K562 (cell line): Measurements from ENCODE around the gene MTARC2. TPM values are rescaled to one million over a fixed set of nuclear protein-coding genes. Genes with fewer than 3 reads are reported as not detected.

ENCODE experiments used
- ATAC-seq: fragments of 200-7000 bp; cut with Tn5 transposase; 3 replicates; pipeline ENCODE4 v1.9.1; 2020; ENCODE audit warnings: moderate library complexity
- BruUV-seq: library from RNA; stranded (reverse); fragments of 400-500 nt; replicated peaks from 2 replicates; lab custom pipeline; 2021; lab: Mats Ljungman, UMichigan
- CTCF ChIA-PET: fragments of 300-600 bp; formaldehyde crosslinking; extraction: SDS; loops from one replicate; lab custom pipeline; 2021; ENCODE audit warnings: low intra/inter-chr PET ratio; lab: Yijun Ruan, JAX
- POLR2A ChIA-PET: fragments of 300-600, 350-650 bp; sonication (Branson Sonifier 250); formaldehyde crosslinking; extraction: SDS; loops from one replicate; lab custom pipeline; 2021; ENCODE audit warnings: antibody characterized with exemption, inconsistent platforms; lab: Yijun Ruan, JAX
- DNase-seq, 4 experiments: peaks; one replicate each; pipeline versions ENCODE4 v3.0.0 to v3.0.0-alpha.2; 2011 to 2018; ENCODE audit warnings: low spot score in 3 of 4, mixed read lengths in 3 of 4; ENCODE audit errors: extremely low read depth in 1 of 4
- FAIRE-seq: peaks from 2 replicates; lab custom pipeline; 2011; peaks lifted over from hg19 to GRCh38; lab: Jason Lieb, UNC
- H2AFZ ChIP-seq: 2 replicates; pipeline ENCODE4 v1.6.0; 2011; ENCODE audit warnings: low read depth, low read length, control low read depth, inconsistent platforms
- H3K27ac ChIP-seq: fragments of 200-600 bp; 3 replicates; pipeline ENCODE4 v1.8.0; 2011; ENCODE audit warnings: low read depth, mild to moderate bottlenecking, control low read depth, inconsistent platforms, low read length, moderate library complexity, mixed read lengths; ENCODE audit errors: extremely low read depth
- H3K27me3 ChIP-seq, 2 experiments: fragments of 300-600 bp in 1 of 2; 2 replicates in 1 of 2; 3 replicates in 1 of 2; pipeline versions ENCODE4 v1.6.0 to v1.8.0; 2011; ENCODE audit warnings: inconsistent platforms in 2 of 2, low read length in 2 of 2, mild to moderate bottlenecking in 1 of 2, mixed read lengths in 1 of 2, moderate library complexity in 1 of 2; ENCODE audit not compliant: control insufficient read depth in 2 of 2, insufficient read depth in 2 of 2
- H3K36me3 ChIP-seq: fragments of 300-600 bp; 3 replicates; pipeline ENCODE4 v1.8.0; 2011; ENCODE audit warnings: mild to moderate bottlenecking, low read length, inconsistent platforms; ENCODE audit not compliant: control insufficient read depth, insufficient read depth
- H3K4me1 ChIP-seq, 2 experiments: fragments of 200-600 bp in 1 of 2; replicated peaks in 1 of 2; 2 replicates in 1 of 2; 3 replicates in 1 of 2; pipeline versions ENCODE4 v1.5.1 to v1.8.0; 2011; ENCODE audit warnings: inconsistent platforms in 2 of 2, low read length in 2 of 2, mild to moderate bottlenecking in 1 of 2, mixed read lengths in 1 of 2, moderate library complexity in 1 of 2; ENCODE audit not compliant: control insufficient read depth in 2 of 2, insufficient read depth in 2 of 2
- H3K4me2 ChIP-seq: 2 replicates; pipeline ENCODE4 v1.6.1; 2011; ENCODE audit warnings: low read length, control low read depth, inconsistent platforms, mixed read lengths; ENCODE audit not compliant: insufficient read depth
- H3K4me3 ChIP-seq: fragments of 200-600 bp; sonication (generic), shearing (Covaris generic); 2 replicates; pipeline ENCODE4 v1.5.1; 2016; ENCODE audit warnings: control low read depth, inconsistent platforms
- H3K79me2 ChIP-seq: fragments of 200-600 bp; 3 replicates; pipeline ENCODE4 v1.8.0; 2011; ENCODE audit warnings: low read length, inconsistent platforms; ENCODE audit not compliant: control insufficient read depth, insufficient read depth
- H3K9ac ChIP-seq, 2 experiments: 2 replicates each; pipeline versions ENCODE4 v1.6.0 to v1.6.1; 2011; ENCODE audit warnings: low read depth in 2 of 2, low read length in 2 of 2, control low read depth in 1 of 2, inconsistent platforms in 1 of 2, mild to moderate bottlenecking in 1 of 2, mixed read lengths in 1 of 2; ENCODE audit not compliant: insufficient read depth in 1 of 2
- H3K9me1 ChIP-seq: one replicate; pipeline ENCODE4 v1.6.0; 2011; ENCODE audit warnings: inconsistent platforms, mild to moderate bottlenecking, low read length, moderate library complexity; ENCODE audit not compliant: control insufficient read depth, insufficient read depth
- H3K9me3 ChIP-seq: replicated peaks from 2 replicates; pipeline ENCODE4 v1.5.1; 2011; ENCODE audit warnings: low read depth, low read length, inconsistent platforms; ENCODE audit not compliant: control insufficient read depth, insufficient read depth
- H4K20me1 ChIP-seq: replicated peaks from 2 replicates; pipeline ENCODE4 v1.6.1; 2011; ENCODE audit warnings: low read length, inconsistent platforms, mixed read lengths; ENCODE audit not compliant: control insufficient read depth, insufficient read depth
- ARID1B ChIP-seq: fragments of 450-650 bp; IDR thresholded peaks from 2 replicates; pipeline ENCODE4 v1.6.1; 2016; ENCODE audit warnings: antibody characterized with exemption, mild to moderate bottlenecking, inconsistent platforms
- DPF2 ChIP-seq: fragments of 450-650 bp; IDR thresholded peaks from 2 replicates; pipeline ENCODE4 v1.6.1; 2016
- HNRNPLL ChIP-seq: fragments of 200-400 bp; formaldehyde crosslinking; IDR thresholded peaks from 2 replicates; pipeline ENCODE4 v1.6.1; 2017; ENCODE audit warnings: low read length, low read depth, mild to moderate bottlenecking; ENCODE audit not compliant: poor library complexity, severe bottlenecking
- JUND ChIP-seq, 2 experiments: IDR thresholded peaks; 2 replicates in 1 of 2; 3 replicates in 1 of 2; pipeline ENCODE4 v1.6.1; 2011; ENCODE audit warnings: borderline replicate concordance in 2 of 2, low read depth in 2 of 2, low read length in 2 of 2, improper control_type of control experiment in 1 of 2, missing biosample characterization in 1 of 2, missing genetic modification characterization in 1 of 2, missing genetic modification reagents in 1 of 2
- MCM7 ChIP-seq, 2 experiments: fragments of 450-650 bp; IDR thresholded peaks; 2 replicates each; pipeline ENCODE4 v1.6.1; 2016 to 2018
- NFE2 ChIP-seq: IDR thresholded peaks from 2 replicates; pipeline ENCODE4 v1.6.1; 2014; ENCODE audit warnings: antibody characterized with exemption, low read depth
- RBM14 ChIP-seq: fragments of 200-400 bp; formaldehyde crosslinking; IDR thresholded peaks from 2 replicates; pipeline ENCODE4 v1.6.1; 2018; ENCODE audit warnings: low read depth, mild to moderate bottlenecking, low read length, moderate library complexity, borderline replicate concordance; ENCODE audit not compliant: insufficient read depth
- RBM17 ChIP-seq: fragments of 200-400 bp; formaldehyde crosslinking; IDR thresholded peaks from 2 replicates; pipeline ENCODE4 v1.6.1; 2017; ENCODE audit warnings: low read depth, mild to moderate bottlenecking, low read length, borderline replicate concordance
- RCOR1 ChIP-seq, 2 experiments: IDR thresholded peaks; 2 replicates each; pipeline ENCODE4 v1.6.1; 2012; ENCODE audit warnings: low read depth in 2 of 2, low read length in 2 of 2, borderline replicate concordance in 1 of 2, improper control_type of control experiment in 1 of 2
- REST ChIP-seq, 2 experiments: fragments of 450-650 bp; formaldehyde crosslinking in 1 of 2; IDR thresholded peaks; 2 replicates each; pipeline versions ENCODE4 v1.4.0 to v1.6.1; 2014 to 2020; ENCODE audit warnings: mild to moderate bottlenecking in 2 of 2, borderline replicate concordance in 1 of 2, low read depth in 1 of 2
- WGBS: fragments of 100-300 bp; shearing (Covaris generic); methylation state at CpG from one replicate; pipeline ENCODE4 v1.1.6; 2016; ENCODE audit warnings: low coverage, mixed read lengths; ENCODE audit not compliant: insufficient coverage; ENCODE audit errors: missing lambda C conversion rate; 5-methylcytosine and 5-hydroxymethylcytosine counted together
- in situ Hi-C: fragments of 300-500 bp; cut with MboI; formaldehyde crosslinking; loops from 4 replicates; pipeline ENCODE4 v1.15.0; 2018; ENCODE audit warnings: inconsistent platforms, mixed read lengths
- intact Hi-C: fragments of 100-400 bp; cut with micrococcal nuclease; formaldehyde crosslinking; loops from 2 replicates; pipeline ENCODE4 v1.14.2; 2022
- polyA plus RNA-seq, 8 experiments: library from polyadenylated mRNA; depleted of rRNA in 4 of 8; stranded (reverse) in 5 of 8; unstranded in 3 of 8; fragments of >200 nt; fragmentation: Nextera tagmentation in 2 of 8; fragmentation: Illumina TruSeq in 1 of 8; extraction: Ambion mirVana in 2 of 8; extraction: Trizol in 1 of 8; gene quantifications; 2 replicates each; pipeline versions ENCODE4 v1.2.1 to v1.2.3, GENCODE V29; 2011 to 2014; ENCODE audit warnings: inconsistent platforms in 1 of 8, missing spikeins in 1 of 8
- total RNA-seq, 7 experiments: library from RNA; depleted of rRNA in 6 of 7; stranded (reverse); fragments of >200 nt in 6 of 7; fragmentation: Illumina TruSeq in 2 of 7; extraction: Trizol in 2 of 7; gene quantifications; 2 replicates each; pipeline versions ENCODE4 v1.2.1 to v1.2.3, GENCODE V29; 2011 to 2021; ENCODE audit warnings: low replicate concordance in 1 of 7

MTARC2 gene
- total and polyA plus RNA-seq, 9 of the 15 experiments (the other 6 are each of a cell fraction or from before 2014, with no cell fraction given): 0.03 to 0.35 TPM; not detected in 7

- peaks cover 2 to 25% of the 10 kb centered on the region in 2 experiments; a peak in 3 of 5 replicates for H3K27me3 ChIP-seq
- H3K4me2 ChIP-seq: peak overlapping the region; percentile 53
- no peaks in the 10 kb centered on the region for H4K20me1 ChIP-seq
- peak overlapping the region; percentile 16; the same call in 1 of the 2 replicates for H2AFZ ChIP-seq
- H3K9ac ChIP-seq: peak overlapping the region in 1 of 2 experiments; percentile 63; a peak in 1 of 4 replicates
- no peak overlapping the region for H3K27ac ChIP-seq
- no TSS peak for BruUV-seq
- H3K9me3 ChIP-seq: no peaks in the 10 kb centered on the region
- H3K4me3 ChIP-seq: no peak overlapping the region
- POLR2A ChIA-PET: interaction anchor here (1.0 to 1.3 kb wide), 2 partner anchors 16 kb away, joined by 3 read pairs; no protein-coding TSS in a partner anchor
- no peaks in the 10 kb centered on the region for H3K79me2 ChIP-seq
- intact Hi-C loops (no loop called here), in situ Hi-C loops (no loop called here)
- ATAC-seq (peak; percentile 91), DNase-seq (peak in 3 of 4 experiments; percentile 31 to 73 (median 62)), FAIRE-seq (no peak)
- WGBS: under 1% methylated on average over 12 of the region's 13 CpGs
- no peaks in the 10 kb centered on the region for H3K9me1 ChIP-seq
- H3K4me1 ChIP-seq: peaks cover 3 to 12% of the 10 kb centered on the region in 2 experiments; a peak in 3 of 5 replicates
- no peaks in the 10 kb centered on the region for H3K36me3 ChIP-seq
- CTCF ChIA-PET: no interaction called here
- TF ChIP-seq NFE2 (peak; percentile 16; the same call in 1 of the 2 replicates), HNRNPLL (peak; percentile 22), ARID1B (0 out of 2 replicates have a peak, but pooled peaks have one; percentile 14), REST (IDR thresholded peaks at IDR 0.05; ENCODE audit: borderline replicate concordance) (peak; percentile 19; the same call in 1 of the 2 replicates), REST (CRISPR knock-in tag; IDR thresholded peaks at IDR 0.05; ENCODE audit: low read depth) (no peak), JUND (IDR thresholded peaks at IDR 0.05; ENCODE audit: borderline replicate concordance, low read depth, low read length) (0 out of 2 replicates have a peak, but pooled peaks have one; percentile 20), JUND (tag; IDR thresholded peaks at IDR 0.05; ENCODE audit: borderline replicate concordance, low read depth, low read length) (no peak; the same call in 2 of the 3 replicates), RBM17 (no peak), MCM7 (IDR thresholded peaks at IDR 0.05) (no peak), RBM14 (no peak), RCOR1 (IDR thresholded peaks at IDR 0.05; ENCODE audit: borderline replicate concordance in 1 of 2, low read depth in 2 of 2, low read length in 2 of 2) (peak in 1 of 2 experiments; percentile 5; a peak in 1 of 4 replicates), DPF2 (0 out of 2 replicates have a peak, but pooled peaks have one; percentile 18)
Measured at GRCh38 chr1:220769205-220769604, 21.1 kb downstream of the MTARC2 start.
